HG02852 (cell line): ENCODE results near the gene TEDC1.

Source experiments
- ATAC-seq: cut with Tn5 transposase; IDR thresholded peaks from one replicate; pipeline ENCODE4 v1.9.1; 2021; ENCODE audit warnings: mild to moderate bottlenecking, moderate library complexity; ENCODE audit not compliant: unreplicated experiment

The TEDC1 gene

DNA sequence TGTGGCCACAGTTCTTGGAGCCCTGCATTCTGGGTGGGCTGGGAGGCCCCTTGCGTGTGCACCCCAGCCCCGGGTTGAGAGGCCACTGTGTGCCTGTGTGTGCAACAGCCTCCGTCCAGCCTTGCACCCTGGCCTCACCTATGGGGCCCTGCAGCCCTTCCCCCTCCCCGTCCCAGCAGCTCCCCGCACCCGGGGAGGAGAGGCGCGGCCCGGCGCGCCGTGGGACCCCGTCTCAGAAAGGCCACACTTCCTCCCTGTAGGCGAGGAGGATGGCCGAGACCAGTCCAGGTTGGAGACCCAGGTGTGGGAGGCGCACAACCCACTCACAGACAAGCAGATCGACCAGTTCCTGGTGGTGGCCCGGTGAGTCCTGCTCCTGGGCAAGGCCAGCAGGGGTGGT is 33.0 kb upstream of the TEDC1 start:
- ATAC-seq, result no peak

DNA sequence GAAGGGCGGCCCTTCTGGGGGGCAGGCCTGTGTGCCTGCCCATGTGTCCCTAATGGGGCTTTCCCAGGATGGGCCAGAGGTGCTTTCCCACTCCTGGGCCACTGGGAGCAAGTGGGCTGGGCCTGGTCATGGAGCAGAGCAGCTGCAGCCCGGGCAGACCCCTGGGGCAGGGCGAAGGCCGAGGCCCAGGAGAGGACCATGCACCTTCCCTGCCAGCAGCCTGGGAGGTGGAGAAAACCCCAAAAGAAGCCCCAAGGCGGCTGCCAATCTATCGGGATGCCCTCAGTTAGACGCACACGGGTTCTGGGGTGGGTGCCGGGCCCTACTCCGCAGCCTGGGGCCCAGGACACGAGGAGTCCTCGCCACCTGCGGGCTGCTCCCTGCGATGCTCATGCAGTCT is 32.5 kb upstream of the TEDC1 start:
- ATAC-seq, result no peak

DNA sequence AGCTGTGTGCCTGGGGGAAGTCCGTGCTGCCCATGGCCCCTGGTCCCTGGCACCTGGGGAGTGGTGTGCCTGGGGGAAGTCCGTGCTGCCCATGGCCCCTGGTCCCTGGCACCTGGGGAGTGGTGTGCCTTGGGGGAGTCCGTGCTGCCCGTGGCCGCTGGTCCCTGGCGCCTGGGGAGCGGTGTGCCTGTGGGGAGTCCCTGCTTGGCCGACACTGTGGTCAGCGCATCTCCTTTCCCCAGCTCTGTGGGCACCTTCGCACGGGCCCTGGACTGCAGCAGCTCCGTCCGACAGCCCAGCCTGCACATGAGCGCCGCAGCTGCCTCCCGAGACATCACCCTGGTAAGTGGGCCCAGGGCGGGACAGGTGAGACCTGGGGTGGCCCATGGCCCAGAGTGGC is 30.9 kb upstream of the TEDC1 start:
- no peak for ATAC-seq

DNA sequence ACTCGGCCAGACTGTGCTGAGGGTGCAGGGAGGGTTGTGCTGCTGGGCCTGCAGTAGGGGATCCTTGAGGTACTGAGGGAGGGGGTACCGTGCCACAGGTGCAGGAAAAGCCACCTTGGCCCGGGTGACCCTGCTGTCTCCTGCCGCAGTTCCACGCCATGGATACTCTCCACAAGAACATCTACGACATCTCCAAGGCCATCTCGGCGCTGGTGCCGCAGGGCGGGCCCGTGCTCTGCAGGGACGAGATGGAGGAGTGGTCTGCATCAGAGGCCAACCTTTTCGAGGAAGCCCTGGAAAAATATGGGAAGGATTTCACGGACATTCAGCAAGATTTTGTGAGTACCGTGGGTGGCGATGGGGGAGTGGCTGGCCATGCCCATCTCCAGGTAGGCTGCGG is 30.4 kb upstream of the TEDC1 start:
- ATAC-seq, result no peak

DNA sequence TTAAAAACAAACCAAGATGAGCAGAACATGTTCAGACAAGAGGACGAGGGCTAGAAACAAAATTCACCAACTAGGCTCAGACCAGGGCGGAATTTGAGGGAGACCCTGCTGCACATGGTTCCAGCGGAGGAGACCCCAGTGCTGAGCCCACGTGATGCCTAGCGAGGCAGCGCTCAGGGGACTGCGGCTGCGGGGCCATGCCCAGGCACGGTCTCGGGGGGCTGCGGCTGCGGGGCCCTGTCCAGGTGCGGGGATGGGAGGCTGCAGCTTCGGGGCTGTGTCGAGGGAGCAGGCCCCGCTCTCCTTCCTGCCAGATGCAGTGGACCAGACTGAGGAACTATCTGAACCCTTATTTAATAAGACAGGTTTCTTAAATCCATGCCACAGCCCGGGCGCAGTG is 29.1 kb upstream of the TEDC1 start:
- no peak for ATAC-seq

DNA sequence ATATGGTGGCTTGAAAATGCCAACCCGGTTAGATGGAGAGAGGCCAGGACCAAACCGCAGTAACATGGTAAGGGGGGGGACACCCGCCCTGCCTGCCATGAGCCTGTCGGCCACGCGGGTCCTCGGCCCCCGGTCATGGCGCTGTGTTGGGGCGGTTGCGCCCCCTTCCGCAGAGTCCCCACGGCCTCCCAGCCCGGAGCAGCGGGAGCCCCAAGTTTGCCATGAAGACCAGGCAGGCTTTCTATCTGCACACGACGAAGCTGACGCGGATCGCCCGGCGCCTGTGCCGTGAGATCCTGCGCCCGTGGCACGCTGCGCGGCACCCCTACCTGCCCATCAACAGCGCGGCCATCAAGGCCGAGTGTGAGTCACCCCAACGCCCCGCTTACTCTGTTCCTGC is 26.5 kb upstream of the TEDC1 start:
- no peak for ATAC-seq

DNA sequence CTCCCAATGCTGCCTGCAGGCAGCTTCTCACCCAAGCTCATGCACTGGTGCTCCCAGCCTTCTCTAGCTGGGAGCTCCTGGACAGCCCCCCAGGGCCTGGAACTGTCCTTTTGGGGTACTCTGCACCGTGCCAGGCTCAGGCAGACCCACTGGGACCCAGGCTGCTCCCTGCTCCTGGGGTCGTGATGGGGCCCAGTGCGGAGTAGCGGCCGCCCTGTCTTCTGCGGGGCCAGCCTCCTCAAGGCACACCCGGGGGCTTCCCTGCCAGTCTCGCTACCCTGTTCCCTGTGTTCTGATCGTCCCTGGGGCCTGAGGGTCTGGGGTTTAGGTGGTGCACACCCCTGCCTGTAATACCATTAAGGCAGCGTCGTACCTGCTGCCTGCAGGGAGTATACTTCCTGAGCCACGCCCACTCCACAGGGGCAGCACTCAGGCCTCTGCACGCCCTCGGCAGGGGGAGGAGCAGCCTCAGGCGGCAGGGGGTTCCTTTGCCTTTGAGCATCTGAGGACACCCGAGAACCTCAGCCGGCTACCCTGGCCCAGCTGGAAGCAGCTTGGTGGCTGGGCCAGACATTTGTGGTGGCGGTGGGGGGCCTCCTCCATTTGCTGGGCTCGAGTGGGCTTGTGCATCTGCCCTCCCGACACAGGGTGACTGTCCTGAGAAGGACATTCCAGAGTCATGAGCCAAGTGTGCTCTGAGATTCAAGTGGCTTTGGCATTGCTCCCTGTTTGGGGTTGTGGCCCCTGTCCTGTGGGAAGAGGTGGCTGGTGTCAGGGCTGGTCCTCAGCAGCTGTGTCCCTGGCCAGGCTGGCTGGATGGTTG is 25.6 kb upstream of the TEDC1 start:
- no peak for ATAC-seq

DNA sequence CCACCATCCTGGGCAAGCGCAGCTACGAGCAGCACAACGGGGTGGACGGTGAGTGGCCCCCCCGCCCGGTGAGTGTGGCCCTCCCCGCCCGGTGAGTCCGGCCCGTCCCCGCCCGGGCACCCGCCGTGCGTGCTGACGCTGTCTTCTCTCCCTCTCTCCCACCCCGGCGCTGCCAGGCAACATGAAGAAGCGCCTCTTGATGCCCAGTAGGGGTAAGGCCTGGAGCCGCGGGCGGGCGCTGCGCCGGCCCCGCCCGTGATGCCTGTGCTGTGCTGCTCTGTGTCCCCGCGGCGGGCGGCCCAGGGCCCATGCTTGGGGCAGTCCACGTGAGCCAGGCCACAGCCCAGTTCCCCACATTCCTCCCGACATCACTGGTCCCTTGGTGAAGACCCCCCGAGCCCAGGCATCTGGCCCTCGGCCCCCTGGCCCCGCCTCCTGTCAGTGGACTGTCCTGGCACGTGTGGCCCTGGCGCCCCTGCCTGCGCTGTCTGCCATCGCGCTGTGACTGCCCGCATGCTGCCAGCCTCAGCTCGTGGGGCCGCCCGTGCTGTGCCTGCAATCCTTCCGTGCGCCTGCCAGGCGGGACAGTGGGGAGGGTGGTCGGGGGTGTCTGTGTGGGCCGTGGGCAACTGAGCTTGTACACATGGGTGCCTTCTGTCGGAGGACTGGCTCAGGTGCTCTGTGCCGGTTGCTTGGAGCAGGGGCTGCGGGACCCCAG is 24.4 kb upstream of the TEDC1 start:
- ATAC-seq, result no peak

DNA sequence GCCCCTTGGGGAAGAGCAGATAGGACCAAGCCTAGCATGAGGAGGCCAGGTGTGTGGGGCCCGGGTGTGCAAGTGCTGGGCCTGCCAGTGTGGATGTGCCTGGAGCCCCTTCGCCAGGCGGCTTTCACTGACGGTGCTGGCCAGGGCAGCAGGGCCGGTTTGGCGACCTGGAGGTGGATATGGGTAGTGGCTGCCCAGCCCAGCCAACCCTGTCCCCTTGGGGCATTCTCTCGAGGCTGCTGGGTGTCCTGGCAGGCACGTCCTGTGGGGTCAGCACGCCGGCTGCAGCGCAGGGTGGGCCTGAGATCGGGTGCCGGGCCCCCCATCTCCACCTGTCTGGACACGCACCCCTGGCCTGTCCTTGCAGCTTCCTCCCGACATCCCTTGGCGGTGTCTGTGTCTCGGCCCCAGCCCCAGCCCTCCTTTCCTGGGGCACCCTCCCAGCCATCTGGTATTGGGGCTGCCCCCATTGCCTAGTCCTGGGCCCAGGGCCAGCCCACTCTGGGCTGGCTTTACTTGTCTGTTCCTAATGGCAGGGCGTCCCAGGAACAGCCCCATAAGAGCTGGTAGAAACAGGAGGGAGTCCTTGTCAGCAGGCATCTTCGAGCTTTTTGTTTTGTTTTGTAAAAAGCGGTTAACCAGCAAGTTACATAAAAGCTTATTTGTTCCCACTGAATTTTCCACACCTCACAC is 23.7 kb upstream of the TEDC1 start:
- no peak for ATAC-seq

DNA sequence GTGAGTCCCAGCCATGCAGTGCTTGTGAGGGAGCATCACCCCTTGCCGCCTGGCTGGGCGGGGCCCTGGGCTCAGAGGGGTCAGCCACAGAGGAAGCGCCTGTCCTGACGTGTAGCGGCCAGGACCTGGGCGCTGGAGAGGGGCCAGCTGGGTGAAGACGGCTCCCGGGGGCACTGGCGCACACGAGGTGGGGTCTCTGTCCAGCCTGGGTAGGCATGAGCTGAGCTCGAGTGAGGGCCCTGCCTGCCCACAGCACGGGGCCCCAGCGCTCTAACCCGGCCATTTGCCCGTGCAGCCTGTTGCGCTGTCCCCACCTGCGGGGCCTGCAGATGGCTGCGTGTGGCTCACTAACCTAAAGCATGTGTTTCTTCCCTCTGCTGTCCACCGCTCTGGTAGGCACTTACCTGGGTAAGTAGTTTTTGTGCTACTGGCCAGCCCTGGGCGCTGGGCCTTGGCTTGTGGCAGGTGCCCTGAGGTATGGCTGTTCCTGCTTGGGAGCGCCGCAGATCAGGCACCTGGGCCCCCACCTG is 23.0 kb upstream of the TEDC1 start:
- ATAC-seq, result no peak

DNA sequence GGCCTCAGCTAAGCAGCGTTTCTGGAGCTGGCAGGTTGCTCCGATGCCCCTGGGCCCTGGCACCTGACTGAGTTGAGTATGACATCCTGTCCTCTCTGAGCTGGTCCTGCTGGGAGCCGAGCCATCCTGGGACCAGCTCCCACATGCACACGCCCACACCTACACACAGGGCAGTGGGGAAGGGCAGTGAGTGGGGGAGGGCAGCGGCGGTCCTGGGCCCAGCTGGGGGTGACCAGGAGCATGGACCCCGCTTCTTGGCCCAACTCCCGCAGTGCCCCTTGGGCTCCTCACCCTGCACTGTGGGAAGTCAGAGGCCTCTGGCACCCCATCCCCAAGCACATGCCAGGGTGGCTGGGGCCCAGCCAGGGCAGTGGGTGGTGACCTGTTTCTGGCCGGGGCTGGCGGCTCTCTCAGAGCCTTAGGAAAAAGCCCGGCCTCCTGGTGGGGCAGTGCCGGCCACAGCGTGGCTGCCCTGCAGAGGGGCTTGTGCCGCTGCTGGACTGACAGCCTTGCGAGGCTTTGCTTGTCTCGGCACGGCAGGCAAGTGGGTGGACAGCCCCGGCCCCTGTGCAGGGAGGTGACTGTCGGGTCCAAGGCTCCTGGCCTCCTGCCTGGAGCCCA is 22.3 kb upstream of the TEDC1 start:
- ATAC-seq, result no peak

DNA sequence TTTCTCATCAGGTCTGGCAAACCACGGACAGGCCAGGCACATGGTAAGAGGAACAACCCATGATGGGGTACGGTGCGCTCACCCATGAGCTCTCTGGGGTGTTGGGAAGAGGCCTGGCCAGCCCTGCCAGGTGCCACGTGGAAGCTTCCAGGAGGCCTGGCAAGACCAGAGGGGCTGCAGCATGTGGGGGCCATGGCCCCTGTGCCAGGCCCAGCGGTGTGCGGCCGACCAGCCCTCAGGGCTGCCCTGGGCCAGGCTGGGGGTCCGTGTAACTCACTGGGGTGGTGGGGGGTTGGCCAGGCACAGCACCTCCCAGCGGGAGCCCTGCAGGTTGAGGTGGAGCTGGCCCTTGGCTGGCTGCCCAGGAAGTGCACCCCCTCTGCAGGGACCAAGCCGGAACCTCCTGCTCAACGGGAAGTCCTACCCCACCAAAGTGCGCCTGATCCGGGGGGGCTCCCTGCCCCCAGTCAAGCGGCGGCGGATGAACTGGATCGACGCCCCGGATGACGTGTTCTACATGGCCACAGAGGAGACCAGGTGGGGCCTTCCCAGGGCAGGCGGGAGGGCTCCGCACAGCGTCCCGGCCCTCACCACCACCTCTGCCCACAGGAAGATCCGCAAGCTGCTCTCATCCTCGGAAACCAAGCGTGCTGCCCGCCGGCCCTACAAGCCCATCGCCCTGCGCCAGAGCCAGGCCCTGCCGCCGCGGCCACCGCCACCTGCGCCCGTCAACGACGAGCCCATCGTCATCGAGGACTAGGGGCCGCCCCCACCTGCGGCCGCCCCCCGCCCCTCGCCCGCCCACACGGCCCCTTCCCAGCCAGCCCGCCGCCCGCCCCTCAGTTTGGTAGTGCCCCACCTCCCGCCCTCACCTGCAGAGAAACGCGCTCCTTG is 21.3 kb upstream of the TEDC1 start:
- no peak for ATAC-seq

DNA sequence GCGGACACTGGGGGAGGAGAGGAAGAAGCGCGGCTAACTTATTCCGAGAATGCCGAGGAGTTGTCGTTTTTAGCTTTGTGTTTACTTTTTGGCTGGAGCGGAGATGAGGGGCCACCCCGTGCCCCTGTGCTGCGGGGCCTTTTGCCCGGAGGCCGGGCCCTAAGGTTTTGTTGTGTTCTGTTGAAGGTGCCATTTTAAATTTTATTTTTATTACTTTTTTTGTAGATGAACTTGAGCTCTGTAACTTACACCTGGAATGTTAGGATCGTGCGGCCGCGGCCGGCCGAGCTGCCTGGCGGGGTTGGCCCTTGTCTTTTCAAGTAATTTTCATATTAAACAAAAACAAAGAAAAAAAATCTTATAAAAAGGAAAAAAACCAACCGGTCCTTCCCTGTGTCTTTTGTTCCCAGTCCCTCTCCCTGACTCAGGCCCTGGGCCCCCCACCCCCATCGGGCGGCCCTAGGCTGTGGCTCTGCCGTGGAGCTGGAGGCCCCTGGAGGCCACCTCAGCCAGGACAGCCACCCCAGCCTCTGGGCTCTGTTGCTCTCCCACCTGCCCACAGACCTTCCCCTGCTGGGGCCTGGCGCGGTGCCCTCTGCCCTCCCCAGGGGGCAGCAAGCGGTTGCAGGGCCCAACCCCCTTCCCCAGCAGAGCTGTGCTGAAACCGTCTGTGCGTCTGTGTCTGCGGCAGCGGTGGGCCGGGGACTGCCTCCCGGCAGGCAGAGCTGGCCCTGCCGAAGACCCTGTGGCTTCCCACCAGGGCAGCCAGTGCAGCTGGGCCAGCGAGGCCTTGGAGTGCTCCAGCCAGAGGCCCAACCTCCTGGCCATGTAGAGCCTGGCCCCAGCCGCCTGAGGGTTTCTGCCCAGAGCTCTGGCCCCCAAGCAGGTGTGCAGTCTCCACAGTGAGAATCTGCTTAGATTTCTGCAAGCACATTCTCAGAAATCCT is 20.4 kb upstream of the TEDC1 start:
- no peak for ATAC-seq

DNA sequence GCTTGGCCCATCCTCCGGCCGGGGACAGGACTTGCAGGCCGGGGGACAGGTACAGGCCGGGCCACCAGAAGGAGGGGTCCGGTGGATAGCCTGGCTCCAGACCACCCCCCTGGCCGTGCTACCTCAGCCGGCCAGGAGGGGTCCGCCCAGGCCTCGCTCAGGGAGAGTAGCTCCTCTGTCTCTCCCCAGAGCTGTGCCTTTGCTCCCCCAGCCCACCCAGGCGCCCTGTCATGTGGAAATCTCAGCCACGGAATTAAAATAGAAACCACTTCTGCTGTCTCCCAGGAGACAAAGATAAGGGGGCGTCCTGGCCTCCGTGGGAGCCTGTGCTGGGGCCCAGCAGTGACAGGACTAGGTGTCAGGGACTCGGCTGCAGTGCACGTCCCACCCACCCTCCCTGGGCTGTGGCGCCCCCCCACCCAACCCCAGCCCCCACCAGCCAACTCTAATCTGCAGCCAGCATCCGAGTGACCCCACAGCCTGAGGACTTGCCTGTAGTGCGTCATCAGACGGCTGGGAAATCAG is 19.7 kb upstream of the TEDC1 start:
- ATAC-seq, result no peak

DNA sequence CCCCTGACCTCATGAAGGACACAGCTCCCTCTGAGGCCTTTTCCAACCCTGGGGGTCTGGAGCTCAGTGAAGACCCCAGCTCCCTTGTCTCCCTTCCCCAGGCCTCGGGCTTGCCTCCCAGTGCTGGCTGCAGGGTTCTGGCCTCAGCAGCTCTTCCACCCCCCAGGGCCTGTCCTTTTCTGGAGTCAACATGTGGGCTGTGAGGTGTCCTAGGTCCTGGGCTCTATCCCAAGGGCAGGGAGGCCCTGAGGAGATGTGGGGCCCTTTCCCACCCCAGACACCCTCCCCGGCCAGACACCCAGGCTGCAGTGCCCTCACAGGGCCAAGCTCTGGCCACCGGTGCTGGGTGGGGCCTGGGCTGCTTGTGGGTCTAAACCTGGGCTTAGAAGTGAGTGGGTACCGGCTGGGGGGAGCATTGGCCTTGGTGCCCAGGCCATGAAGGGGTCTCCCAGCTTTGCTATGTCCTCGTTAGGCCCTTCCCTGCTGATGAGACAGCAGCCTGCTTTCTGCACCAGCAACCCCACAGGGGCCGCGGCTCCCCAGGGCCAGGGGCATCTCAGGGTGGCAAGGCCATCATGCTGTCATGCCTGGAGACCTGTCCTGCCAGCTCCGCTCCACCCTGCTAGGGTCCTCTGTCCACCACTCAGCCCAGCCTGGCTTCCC is 19.1 kb upstream of the TEDC1 start:
- no peak for ATAC-seq

DNA sequence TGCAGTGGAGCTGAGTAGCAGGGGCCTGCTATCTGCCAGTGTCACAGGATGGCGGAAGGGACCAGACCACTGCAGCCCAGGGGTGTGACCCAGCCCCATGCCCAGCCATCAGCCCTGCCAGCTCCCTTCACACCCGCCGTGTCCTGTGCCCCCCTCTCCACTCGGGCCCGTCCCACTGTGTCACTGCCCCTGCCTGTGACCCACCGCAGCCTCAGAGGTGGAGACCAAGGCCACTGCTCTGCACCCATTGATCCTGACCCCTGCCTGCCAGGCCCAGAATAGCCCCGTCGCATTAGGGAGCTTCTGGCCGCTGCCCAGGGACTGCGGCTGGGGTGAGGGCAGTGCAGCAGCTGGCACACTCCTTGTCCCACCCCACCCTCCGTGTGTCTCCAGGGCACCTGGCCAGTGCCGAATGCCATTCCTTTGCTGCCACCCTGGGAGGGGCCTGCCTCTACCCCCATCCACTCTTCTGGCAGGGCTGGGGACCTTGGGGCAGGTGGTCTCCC is 18.5 kb upstream of the TEDC1 start:
- no peak for ATAC-seq

DNA sequence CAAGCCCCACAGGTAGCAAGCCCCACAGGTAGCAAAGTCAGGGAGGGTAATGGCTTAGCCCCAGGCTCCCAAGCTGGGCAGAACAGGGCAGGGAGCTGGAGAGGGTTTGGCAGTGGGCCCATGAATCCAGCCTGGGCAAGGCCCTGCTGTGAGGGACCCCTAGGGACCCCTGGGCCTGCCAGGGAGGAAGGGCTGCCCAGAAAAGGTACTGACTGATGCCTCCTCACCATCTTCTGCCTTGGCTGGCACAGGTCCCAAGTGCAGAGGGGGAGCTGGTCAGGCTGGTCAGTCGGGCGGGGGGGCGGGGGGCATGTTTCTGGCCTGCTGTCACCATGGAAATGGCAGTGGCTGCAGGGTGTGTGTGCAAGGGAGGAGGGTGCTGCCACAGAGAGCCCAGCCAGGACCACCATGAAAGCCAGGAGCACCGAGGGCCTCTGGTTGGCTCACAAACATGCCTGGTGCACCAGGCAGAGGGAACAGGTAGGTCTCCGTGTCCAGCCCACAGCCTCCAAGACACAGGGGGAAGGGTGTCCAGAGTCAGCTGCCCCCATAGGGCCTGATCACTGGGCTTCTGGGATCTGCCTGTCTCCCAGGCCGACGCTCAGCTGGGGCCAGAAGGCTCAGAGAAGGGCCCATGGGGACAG is 17.9 kb upstream of the TEDC1 start:
- ATAC-seq, result no peak
